H9 (cell line): Measurements from ENCODE around the gene TRAF2. TPM values are rescaled to one million over a fixed set of nuclear protein-coding genes. Genes with fewer than 3 reads are reported as not detected.

Experiments
- DNase-seq: peaks from one replicate; pipeline ENCODE4 v3.0.0-alpha.2; 2017
- H2AFZ ChIP-seq: one replicate; pipeline ENCODE4 v1.6.1; 2013; ENCODE audit warnings: mild to moderate bottlenecking, low read length, control low read depth, moderate library complexity
- H2AK5ac ChIP-seq: 2 replicates; pipeline ENCODE4 v1.6.1; 2013; ENCODE audit warnings: low read length, control low read depth, mixed read lengths; ENCODE audit not compliant: insufficient read length
- H2BK120ac ChIP-seq: one replicate; pipeline ENCODE4 v1.6.1; 2013; ENCODE audit warnings: low read depth, mild to moderate bottlenecking, low read length, control low read depth, inconsistent platforms; ENCODE audit not compliant: poor library complexity, severe bottlenecking
- H2BK12ac ChIP-seq: 2 replicates; pipeline ENCODE4 v1.6.1; 2013; ENCODE audit warnings: low read length, control low read depth, mixed read lengths, low read depth; ENCODE audit not compliant: insufficient read length
- H2BK15ac ChIP-seq: 2 replicates; pipeline ENCODE4 v1.6.1; 2013; ENCODE audit warnings: low read depth, low read length, control low read depth
- H2BK20ac ChIP-seq: one replicate; pipeline ENCODE4 v1.6.1; 2013; ENCODE audit warnings: low read depth, mild to moderate bottlenecking, low read length, control low read depth, inconsistent platforms; ENCODE audit not compliant: poor library complexity, severe bottlenecking
- H2BK5ac ChIP-seq: 2 replicates; pipeline ENCODE4 v1.6.1; 2013; ENCODE audit warnings: low read length, control low read depth, mixed read lengths; ENCODE audit not compliant: insufficient read length
- H3K14ac ChIP-seq: 2 replicates; pipeline ENCODE4 v1.6.1; 2013; ENCODE audit warnings: low read length, control low read depth; ENCODE audit not compliant: insufficient read depth
- H3K18ac ChIP-seq: 2 replicates; pipeline ENCODE4 v1.6.1; 2013; ENCODE audit warnings: low read depth, mild to moderate bottlenecking, mixed read lengths, low read length, control low read depth; ENCODE audit not compliant: insufficient read length
- H3K23ac ChIP-seq: 2 replicates; pipeline ENCODE4 v1.6.1; 2013; ENCODE audit warnings: low read length, control low read depth, mixed read lengths, low read depth; ENCODE audit not compliant: insufficient read length
- H3K23me2 ChIP-seq: 2 replicates; pipeline ENCODE4 v1.6.1; 2013; ENCODE audit warnings: low read depth, mild to moderate bottlenecking, mixed read lengths, low read length, control low read depth; ENCODE audit not compliant: insufficient read length, poor library complexity, severe bottlenecking
- H3K27ac ChIP-seq: 2 replicates; pipeline ENCODE4 v1.5.1; 2013; ENCODE audit warnings: low read length, control low read depth, mixed read lengths, low read depth; ENCODE audit not compliant: insufficient read length
- H3K27me3 ChIP-seq: 2 replicates; pipeline ENCODE4 v1.6.1; 2013; ENCODE audit warnings: low read length, control low read depth, inconsistent platforms; ENCODE audit not compliant: insufficient read depth
- H3K4ac ChIP-seq: 2 replicates; pipeline ENCODE4 v1.6.1; 2013; ENCODE audit warnings: low read depth, mild to moderate bottlenecking, control low read depth, inconsistent platforms, low read length, moderate library complexity
- H3K4me1 ChIP-seq: 2 replicates; pipeline ENCODE4 v1.6.1; 2013; ENCODE audit warnings: low read length, control low read depth, inconsistent platforms; ENCODE audit not compliant: insufficient read depth
- H3K4me2 ChIP-seq: 2 replicates; pipeline ENCODE4 v1.6.1; 2013; ENCODE audit warnings: low read length, control low read depth, mixed read lengths; ENCODE audit not compliant: insufficient read length, insufficient read depth
- H3K56ac ChIP-seq: 2 replicates; pipeline ENCODE4 v1.6.1; 2013; ENCODE audit warnings: low read depth, mild to moderate bottlenecking, mixed read lengths, low read length, control low read depth; ENCODE audit not compliant: insufficient read length
- H3K79me1 ChIP-seq: 2 replicates; pipeline ENCODE4 v1.6.1; 2013; ENCODE audit warnings: low read depth, mild to moderate bottlenecking, moderate library complexity, low read length, control low read depth, inconsistent platforms; ENCODE audit not compliant: insufficient read depth, poor library complexity, severe bottlenecking
- H3K79me2 ChIP-seq: 2 replicates; pipeline ENCODE4 v1.6.1; 2013; ENCODE audit warnings: low read length, control low read depth, inconsistent platforms; ENCODE audit not compliant: insufficient read depth
- H3K9ac ChIP-seq: 2 replicates; pipeline ENCODE4 v1.6.1; 2013; ENCODE audit warnings: low read length, control low read depth, mixed read lengths; ENCODE audit not compliant: insufficient read length; ENCODE audit errors: extremely low read depth
- H3K9me3 ChIP-seq: one replicate; pipeline ENCODE4 v1.6.1; 2013; ENCODE audit warnings: low read depth, low read length, inconsistent platforms; ENCODE audit not compliant: control insufficient read depth
- H3T11ph ChIP-seq: one replicate; pipeline ENCODE4 v1.6.1; 2013; ENCODE audit warnings: mild to moderate bottlenecking, low read length, control low read depth, inconsistent platforms
- H4K20me1 ChIP-seq: one replicate; pipeline ENCODE4 v1.6.1; 2013; ENCODE audit not compliant: control insufficient read depth, insufficient read length, insufficient read depth
- H4K5ac ChIP-seq: 2 replicates; pipeline ENCODE4 v1.6.1; 2013; ENCODE audit warnings: low read depth, mild to moderate bottlenecking, mixed read lengths, low read length, control low read depth; ENCODE audit not compliant: insufficient read length
- H4K8ac ChIP-seq: replicated peaks from 2 replicates; pipeline ENCODE4 v1.6.1; 2013; ENCODE audit warnings: low read length, control low read depth, mixed read lengths, low read depth; ENCODE audit not compliant: insufficient read length
- H4K91ac ChIP-seq: 2 replicates; pipeline ENCODE4 v1.6.1; 2013; ENCODE audit warnings: low read depth, mild to moderate bottlenecking, moderate library complexity, mixed read lengths, low read length, control low read depth; ENCODE audit not compliant: insufficient read length
- H3K27ac Mint-ChIP-seq, 3 experiments: 2 replicates in 2 of 3; 3 replicates in 1 of 3; pipeline ENCODE4 v1.8.0; 2020 to 2021; ENCODE audit warnings: mixed read lengths in 3 of 3, mild to moderate bottlenecking in 1 of 3, moderate library complexity in 1 of 3
- H3K27me3 Mint-ChIP-seq: 2 replicates; pipeline ENCODE4 v1.8.0; 2021; ENCODE audit warnings: low read depth, mild to moderate bottlenecking, moderate library complexity, mixed read lengths
- H3K36me3 Mint-ChIP-seq, 3 experiments: 2 replicates in 2 of 3; 3 replicates in 1 of 3; pipeline ENCODE4 v1.8.0; 2020 to 2021; ENCODE audit warnings: low read depth in 3 of 3, mixed read lengths in 3 of 3; ENCODE audit not compliant: insufficient read depth in 1 of 3
- H3K4me1 Mint-ChIP-seq, 2 experiments: 2 replicates each; pipeline ENCODE4 v1.8.0; 2020; ENCODE audit warnings: mixed read lengths in 2 of 2
- H3K4me3 Mint-ChIP-seq, 2 experiments: 2 replicates in 1 of 2; 3 replicates in 1 of 2; pipeline ENCODE4 v1.8.0; 2020 to 2021; ENCODE audit warnings: mild to moderate bottlenecking in 2 of 2, mixed read lengths in 2 of 2, moderate library complexity in 1 of 2
- H3K9me3 Mint-ChIP-seq, 2 experiments: 2 replicates in 1 of 2; 3 replicates in 1 of 2; pipeline ENCODE4 v1.8.0; 2020; ENCODE audit warnings: mild to moderate bottlenecking in 2 of 2, mixed read lengths in 2 of 2, moderate library complexity in 1 of 2
- WGBS: extraction: QIAGEN DNeasy Blood & Tissue Kit; methylation state at CpG from one replicate; pipeline ENCODE4 v1.1.7; 2013; ENCODE audit warnings: missing lambda C conversion rate, low lambda C conversion rate, mixed read lengths; ENCODE audit not compliant: insufficient read length; ENCODE audit errors: extremely low coverage; 5-methylcytosine and 5-hydroxymethylcytosine counted together
- total RNA-seq: library from RNA; stranded (reverse); gene quantifications from 2 replicates; pipeline ENCODE4 v1.2.1, GENCODE V29; 2021
- TF ChIP-seq, protein P1 (sequence below): fragments of 200-600 bp; sonication (generic); conservative IDR thresholded peaks from 3 replicates; pipeline ENCODE4 v1.8.0; 2021; ENCODE audit warnings: antibody characterized with exemption, mild to moderate bottlenecking

Gene TRAF2
- total RNA-seq, 1 experiment from 2014 or later, result 48.8 TPM

DNA sequence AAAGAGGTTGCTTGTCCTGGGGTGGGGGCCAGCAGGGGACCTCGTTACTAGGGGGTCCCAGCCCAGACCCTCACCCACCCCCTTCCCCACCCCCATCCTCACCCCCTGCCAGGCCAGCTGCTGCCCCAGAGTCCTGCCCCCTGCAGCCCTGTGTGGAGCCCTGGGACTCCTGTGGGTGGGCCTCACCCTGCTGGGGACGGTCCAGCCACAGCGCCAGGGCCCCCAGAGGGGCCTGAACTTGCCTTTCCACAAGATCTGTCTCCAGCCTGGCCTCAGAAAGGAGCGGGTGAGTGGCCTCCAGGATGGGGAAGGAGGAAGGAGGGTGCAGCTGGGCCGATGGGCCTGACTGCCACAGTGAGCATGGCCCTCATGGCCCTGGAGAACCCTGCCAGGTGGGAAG is 83.5 kb downstream of the TRAF2 start:
- no peak overlapping the region for H2BK120ac ChIP-seq
- H2BK5ac ChIP-seq, result no peak overlapping the region
- no CpG with 5 or more reads among the region's 5 CpGs for WGBS
- H3K9me3 ChIP-seq, result no peaks in the 10 kb centered on the region
- H3K18ac ChIP-seq, result no peak overlapping the region
- H2BK15ac ChIP-seq, result no peak overlapping the region
- H3K27ac ChIP-seq, result no peak overlapping the region
- no peak overlapping the region for H2BK12ac ChIP-seq
- DNase-seq, result no peak
- H4K8ac ChIP-seq, result no peak overlapping the region
- H4K20me1 ChIP-seq, result no peaks in the 10 kb centered on the region
- Mint-ChIP-seq H3K36me3 (no peaks in the 10 kb centered on the region), H3K9me3 (no peaks in the 10 kb centered on the region), H3K4me1 (peaks cover 7 to 10% of the 10 kb centered on the region in 2 experiments), H3K4me3 (no peak overlapping the region), H3K27ac (no peak overlapping the region), H3K27me3 (peaks cover 14% of the 10 kb centered on the region)
- H3K79me1 ChIP-seq, result no peaks in the 10 kb centered on the region
- no peaks in the 10 kb centered on the region for H3K23me2 ChIP-seq
- no peak overlapping the region for H3K14ac ChIP-seq
- no peak overlapping the region for H4K91ac ChIP-seq
- H3K27me3 ChIP-seq, result no peaks in the 10 kb centered on the region
- peaks cover 2% of the 10 kb centered on the region; the same call in 1 of the 2 replicates for H3K4me1 ChIP-seq
- no peak overlapping the region for H3K56ac ChIP-seq
- no peak overlapping the region for H3K4ac ChIP-seq
- H3K23ac ChIP-seq, result no peak overlapping the region
- no peak overlapping the region for H2AK5ac ChIP-seq
- H2BK20ac ChIP-seq, result no peak overlapping the region
- H3K4me2 ChIP-seq, result no peak overlapping the region
- no peak overlapping the region for H2AFZ ChIP-seq
- no peak overlapping the region for H3K9ac ChIP-seq
- H3K79me2 ChIP-seq, result no peaks in the 10 kb centered on the region
- TF ChIP-seq, protein P1, sequence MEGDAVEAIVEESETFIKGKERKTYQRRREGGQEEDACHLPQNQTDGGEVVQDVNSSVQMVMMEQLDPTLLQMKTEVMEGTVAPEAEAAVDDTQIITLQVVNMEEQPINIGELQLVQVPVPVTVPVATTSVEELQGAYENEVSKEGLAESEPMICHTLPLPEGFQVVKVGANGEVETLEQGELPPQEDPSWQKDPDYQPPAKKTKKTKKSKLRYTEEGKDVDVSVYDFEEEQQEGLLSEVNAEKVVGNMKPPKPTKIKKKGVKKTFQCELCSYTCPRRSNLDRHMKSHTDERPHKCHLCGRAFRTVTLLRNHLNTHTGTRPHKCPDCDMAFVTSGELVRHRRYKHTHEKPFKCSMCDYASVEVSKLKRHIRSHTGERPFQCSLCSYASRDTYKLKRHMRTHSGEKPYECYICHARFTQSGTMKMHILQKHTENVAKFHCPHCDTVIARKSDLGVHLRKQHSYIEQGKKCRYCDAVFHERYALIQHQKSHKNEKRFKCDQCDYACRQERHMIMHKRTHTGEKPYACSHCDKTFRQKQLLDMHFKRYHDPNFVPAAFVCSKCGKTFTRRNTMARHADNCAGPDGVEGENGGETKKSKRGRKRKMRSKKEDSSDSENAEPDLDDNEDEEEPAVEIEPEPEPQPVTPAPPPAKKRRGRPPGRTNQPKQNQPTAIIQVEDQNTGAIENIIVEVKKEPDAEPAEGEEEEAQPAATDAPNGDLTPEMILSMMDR, result no peak
- no peak overlapping the region for H3T11ph ChIP-seq
- H4K5ac ChIP-seq, result no peak overlapping the region
